ENCODE data around the gene GPC4.
"Not testable (repeated sequence)": the region's sequence is repeated elsewhere in the genome, so short reads cannot be mapped to it uniquely, and the experiment has no call there.

The GPC4 gene

DNA sequence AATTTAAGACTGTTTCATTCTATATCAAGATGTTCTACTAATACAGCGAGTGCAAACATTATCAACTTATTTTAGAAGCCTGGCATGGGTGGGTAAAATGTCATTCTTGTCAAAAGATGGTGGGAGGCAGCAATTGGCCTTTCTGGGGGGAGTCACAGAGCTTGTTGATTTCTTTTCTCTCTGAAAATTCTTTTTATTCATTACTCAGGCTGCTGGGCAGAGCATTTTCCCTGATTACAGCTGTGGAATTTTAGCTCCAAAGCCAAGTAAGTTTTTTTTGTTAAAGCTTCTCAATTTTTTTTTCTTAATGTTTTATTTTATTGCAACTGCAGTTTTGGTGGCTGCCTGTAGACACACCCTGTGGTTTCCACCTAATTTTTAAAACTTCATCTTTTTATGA lies 50.4 kb downstream of the GPC4 start:
- DNase-seq, result no peak

- DNase-seq, result no peak
Measured at GRCh38 chrX:133364196-133364595, 51.1 kb downstream of the GPC4 start.

GRCh38 chrX:133362538-133362937 lies 52.8 kb downstream of the GPC4 start:
- DNase-seq, result no peak

DNA sequence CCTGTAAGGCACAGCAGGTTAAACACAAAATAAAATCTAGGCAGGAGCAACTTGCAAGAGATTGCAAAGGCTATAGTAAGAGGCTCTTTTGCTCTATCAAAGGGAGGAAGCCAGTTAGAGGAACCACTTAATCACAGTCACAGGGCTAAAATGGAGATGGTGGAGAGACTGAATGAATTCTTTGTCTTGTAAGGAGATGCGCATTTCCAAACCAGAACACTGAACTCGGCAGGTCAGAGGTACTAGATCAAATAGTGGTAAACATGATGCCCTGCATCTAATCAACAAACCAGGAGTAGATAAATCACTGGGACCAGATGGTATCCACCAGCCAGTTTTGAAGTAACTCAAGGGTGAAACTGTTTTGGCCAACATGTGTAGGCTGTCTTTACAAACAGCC lies 55.8 kb downstream of the GPC4 start:
- no peak for DNase-seq

GRCh38 chrX:133353233-133353632 lies 62.1 kb downstream of the GPC4 start:
- no peak for DNase-seq

- DNase-seq, result no peak
Measured at GRCh38 chrX:133350751-133351150, 64.5 kb downstream of the GPC4 start.

GRCh38 chrX:133346026-133346425 lies 69.3 kb downstream of the GPC4 start:
- DNase-seq, result no peak

GRCh38 chrX:133339566-133339965 lies 75.7 kb downstream of the GPC4 start:
- DNase-seq, result no peak

DNA sequence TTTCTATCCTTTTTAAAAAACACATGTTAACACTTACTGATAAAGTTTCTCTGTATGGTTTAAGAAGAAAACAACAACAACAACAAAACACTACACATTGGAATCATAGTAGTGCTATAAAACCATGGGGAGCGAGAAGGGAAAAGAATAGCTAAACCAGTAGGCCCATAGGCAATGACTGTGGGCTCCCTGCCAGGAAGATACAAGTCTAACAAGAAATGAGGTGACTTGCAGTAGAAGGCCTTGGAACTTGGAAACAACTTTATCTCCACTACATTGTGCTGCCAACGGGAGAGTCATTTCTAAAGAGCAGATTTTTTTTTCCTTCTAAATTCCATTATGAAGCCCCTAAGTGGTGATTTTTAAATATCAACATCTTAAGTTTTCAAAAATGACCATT lies 78.0 kb downstream of the GPC4 start:
- DNase-seq, result no peak

- DNase-seq, result no peak
Measured at GRCh38 chrX:133335027-133335426, 80.3 kb downstream of the GPC4 start.

DNA sequence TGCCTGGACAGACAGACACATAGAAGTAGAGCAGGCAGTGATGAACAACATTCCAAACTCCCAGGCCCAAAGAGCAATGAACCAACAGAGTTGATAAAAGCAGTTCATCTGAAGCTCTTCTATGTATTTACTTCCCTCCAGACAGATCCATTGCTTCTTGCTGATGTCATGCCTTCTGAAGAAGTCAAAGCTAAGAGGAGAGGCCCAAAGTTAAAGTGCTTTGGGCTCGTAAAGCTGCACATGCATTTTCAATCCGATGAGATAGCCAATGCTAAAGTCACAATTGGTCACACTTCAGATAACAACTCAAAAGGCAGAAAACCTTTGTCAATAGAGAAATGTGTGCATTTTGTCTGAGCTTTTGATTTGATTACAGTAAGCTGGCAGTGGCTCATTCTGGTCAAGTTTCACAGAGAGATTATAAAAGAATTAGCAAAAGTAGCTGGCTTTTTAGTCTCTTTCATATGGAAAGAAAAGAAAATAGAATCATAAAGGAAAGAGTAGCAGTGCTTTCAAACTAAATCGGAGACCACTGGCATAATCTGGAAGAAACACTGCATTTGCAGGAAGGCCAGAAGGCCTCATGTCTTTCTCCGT lies 82.0 kb downstream of the GPC4 start:
- DNase-seq, result no peak

GRCh38 chrX:133332737-133333136 lies 82.6 kb downstream of the GPC4 start:
- DNase-seq, result no peak

DNA sequence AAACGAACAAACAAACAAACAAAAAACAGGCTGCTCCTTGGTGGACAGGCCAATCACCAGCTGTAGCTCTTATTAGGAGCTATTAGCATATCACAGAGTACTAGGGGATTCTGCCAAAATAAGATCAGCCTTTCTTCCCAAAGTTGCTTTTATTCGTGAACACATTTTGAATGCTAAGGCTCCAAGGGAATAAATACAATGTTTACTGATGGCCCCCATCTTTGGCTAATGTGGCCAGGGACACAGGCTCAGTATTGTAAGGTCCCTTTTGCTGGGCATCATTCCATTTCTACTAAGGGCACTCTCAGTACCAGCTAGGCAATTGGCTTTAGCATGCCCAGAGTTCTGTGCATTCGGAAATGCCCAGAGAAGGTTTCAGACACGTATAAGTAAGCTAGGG lies 84.3 kb downstream of the GPC4 start:
- no peak for DNase-seq

GRCh38 chrX:133325422-133325821 lies 89.9 kb downstream of the GPC4 start:
- DNase-seq, result no peak

DNA sequence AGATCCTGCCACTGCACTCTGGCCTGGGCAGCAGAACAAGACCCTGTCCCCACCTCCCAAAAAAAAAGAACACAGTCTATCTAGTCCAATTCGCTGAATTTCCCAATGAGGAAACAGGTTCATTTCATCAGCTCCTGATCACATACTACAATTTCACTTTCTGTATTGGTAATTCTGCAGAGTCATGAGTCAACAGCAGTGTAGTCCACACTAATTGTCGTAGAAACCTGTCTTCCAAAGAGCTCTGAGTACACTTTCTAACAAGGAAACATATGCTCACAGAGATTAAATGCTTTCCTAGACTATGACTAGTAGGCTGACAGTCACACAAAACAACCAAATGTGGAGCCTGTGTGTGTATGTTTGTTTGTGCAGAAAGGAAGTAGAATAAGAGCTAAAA lies 91.9 kb downstream of the GPC4 start:
- no peak for DNase-seq

DNA sequence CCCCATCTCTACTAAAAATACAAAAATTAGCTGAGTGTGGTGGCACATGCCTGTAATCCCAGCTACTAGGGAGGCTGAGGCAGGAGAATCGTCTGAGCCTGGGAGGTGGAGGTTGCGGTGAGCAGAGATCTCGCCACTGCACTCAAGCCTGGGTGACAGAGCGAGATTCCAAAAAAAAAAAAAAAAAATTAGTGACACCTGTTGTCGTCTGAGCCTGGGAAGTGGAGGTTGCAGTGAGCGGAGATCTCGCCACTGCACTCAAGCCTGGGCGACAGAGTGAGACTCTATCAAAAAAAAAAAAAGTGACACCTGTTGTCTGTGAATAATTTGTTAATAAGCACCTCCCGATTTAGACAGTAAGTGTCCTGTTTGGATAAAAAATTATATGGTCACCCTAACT lies 93.0 kb downstream of the GPC4 start:
- not testable (repeated sequence) for DNase-seq

DNA sequence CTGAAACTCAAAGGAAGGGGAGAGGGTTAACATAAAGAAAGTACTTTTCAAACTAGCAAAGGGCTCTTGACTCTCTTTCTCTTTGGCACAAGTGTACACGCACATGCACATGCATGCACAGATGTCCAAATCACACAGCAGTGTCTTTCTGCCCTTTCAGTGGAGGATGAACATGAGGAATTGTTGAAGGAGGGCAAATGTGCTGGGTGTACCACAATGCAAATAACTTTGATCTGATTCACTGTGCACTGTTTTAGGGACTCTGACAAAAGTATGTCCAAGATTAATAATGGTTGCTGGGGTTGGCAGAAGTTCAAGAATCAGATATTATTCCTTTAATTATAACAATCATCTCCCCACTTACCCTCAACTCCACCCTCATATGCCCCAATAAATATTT lies 93.8 kb downstream of the GPC4 start:
- no peak for DNase-seq

- no peak for DNase-seq
Measured at GRCh38 chrX:133314281-133314680, 101.0 kb downstream of the GPC4 start.

GRCh38 chrX:133308499-133308897 lies 106.8 kb downstream of the GPC4 start:
- no peak for DNase-seq

- DNase-seq, result no peak
Measured at GRCh38 chrX:133307637-133308498, 107.4 kb downstream of the GPC4 start.

DNA sequence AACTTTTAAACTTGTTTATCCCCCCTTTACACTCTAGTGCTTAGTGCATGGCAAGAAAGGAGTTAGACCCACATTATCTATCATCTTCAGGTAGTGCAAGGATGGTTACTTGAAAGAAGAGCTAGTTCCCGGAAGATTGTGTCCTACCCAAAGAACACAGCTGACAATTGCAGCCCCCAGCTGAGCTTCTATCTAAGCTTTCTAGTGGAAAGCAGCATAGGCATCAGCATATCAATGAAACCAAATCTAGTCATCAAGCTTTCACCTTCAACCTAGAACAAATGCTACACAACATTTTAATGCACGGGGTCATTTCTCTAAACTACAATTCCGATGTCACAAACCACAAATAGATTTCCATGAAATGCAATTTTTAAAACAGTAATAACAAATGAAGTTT lies 108.2 kb downstream of the GPC4 start:
- DNase-seq, result no peak

- DNase-seq, result no peak
Measured at GRCh38 chrX:133306316-133306715, 109.0 kb downstream of the GPC4 start.

- DNase-seq, result no peak
Measured at GRCh38 chrX:133305348-133305747, 109.9 kb downstream of the GPC4 start.

DNA sequence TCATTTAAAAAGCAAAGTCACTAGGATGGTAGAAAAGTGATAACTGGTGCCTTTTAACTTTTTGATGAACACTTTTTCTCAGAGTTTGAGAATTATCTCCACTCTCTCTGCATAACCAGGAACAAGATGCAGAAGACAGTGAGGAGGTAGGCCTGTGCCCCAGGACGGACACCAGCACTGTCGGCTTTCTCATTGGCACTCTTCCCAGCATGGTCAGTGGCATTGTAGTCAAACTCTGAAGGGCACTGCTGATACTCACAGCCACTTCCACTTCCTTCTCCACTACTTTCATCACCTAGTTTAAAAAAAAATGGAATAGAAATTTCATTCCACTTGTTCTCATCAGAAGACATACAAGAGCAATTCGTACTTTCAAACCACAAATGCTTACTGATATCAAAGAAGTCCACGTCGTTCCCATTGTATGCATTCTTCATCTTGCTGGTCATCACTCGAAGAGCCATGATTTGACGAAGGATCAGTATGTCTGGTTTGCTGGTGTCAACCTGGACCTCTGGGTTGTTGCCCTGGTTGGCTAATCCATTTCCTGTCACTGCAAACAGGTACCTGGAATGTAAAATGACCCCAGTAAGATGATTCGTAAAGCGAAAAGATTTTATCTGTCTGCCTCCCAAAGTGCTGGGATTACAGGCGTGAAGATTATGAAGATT lies 112.4 kb downstream of the GPC4 start:
- DNase-seq, result no peak
